HL-60 (cell line): Measurements from ENCODE around the gene OBP2A.

ENCODE experiments used
- DNase-seq, 2 experiments: peaks; one replicate each; pipeline ENCODE4 v3.0.0-alpha.2; 2010 to 2020; ENCODE audit warnings: low read depth in 1 of 2, low spot score in 1 of 2
- H3K27ac ChIP-seq: fragments of 250-450 bp; sonication (Bioruptor Pico); replicated peaks from 2 replicates; pipeline ENCODE4 v1.5.1; 2020; ENCODE audit warnings: mild to moderate bottlenecking, moderate library complexity
- H3K27me3 ChIP-seq: fragments of 250-450 bp; sonication (Bioruptor Pico); 2 replicates; pipeline ENCODE4 v1.5.1; 2021; ENCODE audit warnings: mild to moderate bottlenecking, moderate library complexity; ENCODE audit not compliant: insufficient read depth, poor library complexity, severe bottlenecking
- H3K4me3 ChIP-seq: replicated peaks from 2 replicates; pipeline ENCODE4 v1.5.1; 2011; ENCODE audit warnings: mild to moderate bottlenecking, control low read depth, low read length; ENCODE audit not compliant: insufficient read depth
- CTCF ChIP-seq: IDR thresholded peaks from one replicate; pipeline ENCODE4 v1.5.1; 2011; ENCODE audit warnings: low read length, control low read depth, inconsistent platforms; ENCODE audit not compliant: insufficient read depth
- GABPA ChIP-seq: IDR thresholded peaks from 2 replicates; pipeline ENCODE4 v1.6.1; 2012; ENCODE audit warnings: low read depth
- POLR2AphosphoS5 ChIP-seq: IDR thresholded peaks from 2 replicates; pipeline ENCODE4 v1.6.1; 2012; ENCODE audit warnings: low read depth
- REST ChIP-seq: IDR thresholded peaks from 2 replicates; pipeline ENCODE4 v1.6.1; 2012; ENCODE audit warnings: low read depth; ENCODE audit not compliant: insufficient replicate concordance
- SPI1 ChIP-seq: IDR thresholded peaks from 2 replicates; pipeline ENCODE4 v1.6.1; 2012; ENCODE audit warnings: low read depth, mild to moderate bottlenecking, borderline replicate concordance

OBP2A gene

GRCh38 chr9:135515083-135515951 lies 30.6 kb upstream of the OBP2A start:
- TF ChIP-seq CTCF (no peak), POLR2AphosphoS5 (no peak), GABPA (no peak), SPI1 (no peak), REST (no peak)
- no peak for DNase-seq
- Histone ChIP-seq H3K4me3 (no peak overlapping the region), H3K27ac (no peak overlapping the region), H3K27me3 (no peaks in the 10 kb centered on the region)

- Histone ChIP-seq H3K27ac (no peak overlapping the region), H3K4me3 (no peak overlapping the region), H3K27me3 (no peaks in the 10 kb centered on the region)
- no peak for DNase-seq
- TF ChIP-seq GABPA (no peak), POLR2AphosphoS5 (no peak), SPI1 (no peak), REST (no peak), CTCF (no peak)
Observed at GRCh38 chr9:135516132-135516860, 29.6 kb upstream of the OBP2A start.

GRCh38 chr9:135517407-135517822 lies 28.5 kb upstream of the OBP2A start:
- peaks cover 2% of the 10 kb centered on the region for H3K27me3 ChIP-seq
- no peak overlapping the region for H3K27ac ChIP-seq
- no peak for DNase-seq
- no peak overlapping the region for H3K4me3 ChIP-seq
- TF ChIP-seq SPI1 (no peak), GABPA (no peak), CTCF (no peak), REST (no peak), POLR2AphosphoS5 (no peak)
